ENCODE results near the gene FAM184A. TPM values are rescaled to one million over a fixed set of nuclear protein-coding genes. Genes with fewer than 3 reads are reported as not detected.
A peak's percentile ranks its signal among the peaks of the same experiment; 100 is the strongest.

The FAM184A gene
- total and polyA plus RNA-seq, 2 experiments from 2014 or later = 13.7 to 18.6 TPM

GRCh38 chr6:119110601-119111548, 32.4 kb upstream of the FAM184A start:
- Mint-ChIP-seq H3K27ac (no peak overlapping the region), H3K27me3 (ENCODE audit: insufficient read depth, low read depth, poor library complexity) (no peaks in the 10 kb centered on the region), H3K9me3 (no peaks in the 10 kb centered on the region), H3K4me3 (no peak overlapping the region), H3K4me1 (peaks cover 19% of the 10 kb centered on the region), H3K36me3 (ENCODE audit: low read depth) (no peaks in the 10 kb centered on the region)
- H3K79me2 ChIP-seq (replicated peaks; ENCODE audit: insufficient read depth) = no peaks in the 10 kb centered on the region
- H3K4me3 ChIP-seq = no peak overlapping the region
- TF ChIP-seq CTCF (conservative IDR thresholded peaks at IDR 0.05; ENCODE audit: low read depth in 2 of 2) (peak; percentile 82 to 83), NANOG (IDR thresholded peaks at IDR 0.05; ENCODE audit: borderline replicate concordance) (no peak)
- ATAC-seq (peak; percentile 87), DNase-seq (ENCODE audit: low spot score) (peak; percentile 75)
- H4K20me1 ChIP-seq (replicated peaks; ENCODE audit: insufficient read depth) = no peaks in the 10 kb centered on the region
- no peaks in the 10 kb centered on the region for H3K9me2 ChIP-seq (ENCODE audit: insufficient read depth)
- no peak overlapping the region for H3K4me2 ChIP-seq
- H2AFZ ChIP-seq = no peak overlapping the region
- no peaks in the 10 kb centered on the region for H3K36me3 ChIP-seq (ENCODE audit: insufficient read depth)
- no peaks in the 10 kb centered on the region for H3K27me3 ChIP-seq (ENCODE audit: insufficient read depth)
- H3K4me1 ChIP-seq (ENCODE audit: insufficient read depth) = peaks cover 5% of the 10 kb centered on the region
- no peak overlapping the region for H3K27ac ChIP-seq (ENCODE audit: low read depth)
- H3F3A ChIP-seq (replicated peaks; ENCODE audit: low read depth) = no peaks in the 10 kb centered on the region

GRCh38 chr6:119109654-119110325, 31.3 kb upstream of the FAM184A start:
- Mint-ChIP-seq H3K36me3 (ENCODE audit: low read depth) (no peaks in the 10 kb centered on the region), H3K4me3 (no peak overlapping the region), H3K9me3 (no peaks in the 10 kb centered on the region), H3K27me3 (ENCODE audit: insufficient read depth, low read depth, poor library complexity) (no peaks in the 10 kb centered on the region), H3K27ac (no peak overlapping the region), H3K4me1 (peaks cover 19% of the 10 kb centered on the region)
- no peaks in the 10 kb centered on the region for H3K36me3 ChIP-seq (ENCODE audit: insufficient read depth)
- H4K20me1 ChIP-seq (replicated peaks; ENCODE audit: insufficient read depth) = no peaks in the 10 kb centered on the region
- H3K4me1 ChIP-seq (ENCODE audit: insufficient read depth) = peaks cover 5% of the 10 kb centered on the region
- no peak for ATAC-seq
- no peak for DNase-seq (ENCODE audit: low spot score)
- no peaks in the 10 kb centered on the region for H3F3A ChIP-seq (replicated peaks; ENCODE audit: low read depth)
- no peaks in the 10 kb centered on the region for H3K27me3 ChIP-seq (ENCODE audit: insufficient read depth)
- H3K9me2 ChIP-seq (ENCODE audit: insufficient read depth) = no peaks in the 10 kb centered on the region
- H3K27ac ChIP-seq (ENCODE audit: low read depth) = no peak overlapping the region
- no peaks in the 10 kb centered on the region for H3K79me2 ChIP-seq (replicated peaks; ENCODE audit: insufficient read depth)
- no peak overlapping the region for H3K4me2 ChIP-seq
- no peak overlapping the region for H3K4me3 ChIP-seq
- H2AFZ ChIP-seq = peak overlapping the region; percentile 64; the same call in 1 of the 2 replicates
- TF ChIP-seq CREB1 (CRISPR knock-in tag; IDR thresholded peaks at IDR 0.05; ENCODE audit: low read depth) (no peak), ETS1 (IDR thresholded peaks at IDR 0.05) (no peak), JUNB (IDR thresholded peaks at IDR 0.05; ENCODE audit: unreplicated experiment) (no peak), EZH2phosphoT487 (IDR thresholded peaks at IDR 0.05; ENCODE audit: unreplicated experiment) (no peak), ZNF114 (CRISPR knock-in tag; IDR thresholded peaks at IDR 0.05) (no peak), ZNF462 (CRISPR knock-in tag; IDR thresholded peaks at IDR 0.05) (no peak), NANOG (IDR thresholded peaks at IDR 0.05; ENCODE audit: borderline replicate concordance) (no peak)

Data from GM23338 (cell line).